Measurements from ENCODE around the gene TTBK2. TPM values are rescaled to one million over a fixed set of nuclear protein-coding genes. Genes with fewer than 3 reads are reported as not detected.

Gene TTBK2
- total and polyA plus RNA-seq, 3 experiments from 2014 or later = 9.3 to 11.4 (median 11.1) TPM

GRCh38 chr15:42692536-42692935 is 228.0 kb downstream of the TTBK2 start:
- peaks cover 0 to 23% (median 5%) of the 10 kb centered on the region in 3 donors for H3K36me3 Mint-ChIP-seq
- no peaks in the 10 kb centered on the region for H3K36me3 ChIP-seq (ENCODE audit: insufficient read depth, low read length)
- ChIA-PET CTCF (interaction anchor here (1.6 kb wide), 1 partner anchor 10 kb away, joined by 3 read pairs; no protein-coding TSS in a partner anchor), POLR2A (no interaction called here)
- no peaks in the 10 kb centered on the region for H3K27me3 Mint-ChIP-seq
- H3K4me1 ChIP-seq (ENCODE audit: insufficient read depth, low read length) = no peaks in the 10 kb centered on the region
- no peak overlapping the region for H3K27ac ChIP-seq (ENCODE audit: low read depth, low read length)
- H3K27me3 ChIP-seq (ENCODE audit: insufficient read depth, low read length, poor library complexity, severe bottlenecking) = no peaks in the 10 kb centered on the region
- no peak overlapping the region for H3K4me3 ChIP-seq (ENCODE audit: low read length)
- no peak for DNase-seq
- peaks cover 5 to 14% (median 8%) of the 10 kb centered on the region in 3 donors for H3K4me1 Mint-ChIP-seq
- H3K9me3 ChIP-seq (ENCODE audit: low read length) = no peaks in the 10 kb centered on the region
- H3K4me3 Mint-ChIP-seq = no peak overlapping the region
- H3K9me3 Mint-ChIP-seq = no peaks in the 10 kb centered on the region
- no peak overlapping the region for H3K27ac Mint-ChIP-seq

- no peaks in the 10 kb centered on the region for H3K9me3 ChIP-seq (ENCODE audit: low read length)
- Mint-ChIP-seq H3K4me3 (no peak overlapping the region), H3K27me3 (no peaks in the 10 kb centered on the region), H3K36me3 (peaks cover 0 to 28% (median 5%) of the 10 kb centered on the region in 3 donors), H3K4me1 (peaks cover 5 to 14% (median 8%) of the 10 kb centered on the region in 3 donors), H3K9me3 (no peaks in the 10 kb centered on the region), H3K27ac (peak overlapping the region in 3 of 8 donors; percentile 17 to 37 (median 35))
- H3K4me1 ChIP-seq (ENCODE audit: insufficient read depth, low read length) = no peaks in the 10 kb centered on the region
- CTCF ChIA-PET = no interaction called here
- no peaks in the 10 kb centered on the region for H3K27me3 ChIP-seq (ENCODE audit: insufficient read depth, low read length, poor library complexity, severe bottlenecking)
- H3K4me3 ChIP-seq (ENCODE audit: low read length) = no peak overlapping the region
- no peak for DNase-seq
- POLR2A ChIA-PET = no interaction called here
- H3K27ac ChIP-seq (ENCODE audit: low read depth, low read length) = no peak overlapping the region
- H3K36me3 ChIP-seq (ENCODE audit: insufficient read depth, low read length) = no peaks in the 10 kb centered on the region
These were observed 228.8 kb downstream of the TTBK2 start for GRCh38 chr15:42691770-42692169.

DNA sequence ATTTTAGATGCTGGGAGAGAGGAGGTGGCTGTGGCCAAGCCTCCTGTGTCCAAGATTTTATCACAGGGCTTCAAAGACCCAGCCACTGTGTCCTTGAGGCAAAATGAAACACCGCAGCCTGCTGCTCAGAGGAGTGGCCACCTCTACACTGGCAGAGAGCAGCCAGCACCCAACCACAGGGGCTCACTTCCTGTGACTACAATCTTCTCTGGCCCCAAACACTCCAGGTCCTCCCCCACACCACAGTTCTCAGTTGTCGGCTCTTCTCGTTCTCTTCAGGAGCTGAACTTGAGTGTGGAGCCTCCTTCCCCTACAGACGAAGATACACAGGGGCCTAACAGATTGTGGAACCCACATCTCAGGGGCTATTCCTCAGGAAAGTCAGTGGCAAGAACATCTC is 229.3 kb downstream of the TTBK2 start:
- Histone ChIP-seq H3K4me1 (ENCODE audit: insufficient read depth, low read length) (no peaks in the 10 kb centered on the region), H3K9me3 (ENCODE audit: low read length) (no peaks in the 10 kb centered on the region), H3K27me3 (ENCODE audit: insufficient read depth, low read length, poor library complexity, severe bottlenecking) (no peaks in the 10 kb centered on the region), H3K4me3 (ENCODE audit: low read length) (no peak overlapping the region), H3K27ac (ENCODE audit: low read depth, low read length) (no peak overlapping the region), H3K36me3 (ENCODE audit: insufficient read depth, low read length) (no peaks in the 10 kb centered on the region)
- DNase-seq = no peak
- Mint-ChIP-seq H3K27me3 (no peaks in the 10 kb centered on the region), H3K36me3 (peaks cover 0 to 29% (median 2%) of the 10 kb centered on the region in 3 donors), H3K4me1 (peaks cover 5 to 14% (median 8%) of the 10 kb centered on the region in 3 donors), H3K27ac (peak overlapping the region in 5 of 8 donors; percentile 10 to 86 (median 35)), H3K9me3 (no peaks in the 10 kb centered on the region), H3K4me3 (no peak overlapping the region)
- CTCF ChIA-PET = no interaction called here
- POLR2A ChIA-PET = no interaction called here

Other genes with a start within 250 kb of the TTBK2 start
- gene CDAN1, start 183.7 kb downstream of the TTBK2 start, total RNA-seq = 10 to 100 TPM; 24.7 to 24.8 TPM
- 11.2 TPM for gene CDAN1, start 183.7 kb downstream of the TTBK2 start, polyA plus RNA-seq
- gene UBR1, start 185.3 kb upstream of the TTBK2 start, total RNA-seq = 10 to 100 TPM; 28.6 to 29.7 TPM
- gene UBR1, start 185.3 kb upstream of the TTBK2 start, polyA plus RNA-seq = 15.4 TPM
- 10 to 100 TPM; 13.2 to 18.1 TPM for gene TMEM62, start 212.8 kb upstream of the TTBK2 start, total RNA-seq
- 11.2 TPM for gene TMEM62, start 212.8 kb upstream of the TTBK2 start, polyA plus RNA-seq